ENCODE data around the gene RPRD1B.

The RPRD1B gene

GRCh38 chr20:38059832-38060231 lies 26.3 kb downstream of the RPRD1B start:
- peaks cover 35% of the 10 kb centered on the region for H3K4me1 ChIP-seq (ENCODE audit: low read length)
- TF ChIP-seq EZH2 (optimal IDR thresholded peaks at IDR 0.05; ENCODE audit: low read depth, low read length) (no peak), EZH2phosphoT487 (IDR thresholded peaks at IDR 0.05; ENCODE audit: low read length) (no peak), CTCF (IDR thresholded peaks at IDR 0.05; ENCODE audit: low read length) (no peak)
- H3K4me3 ChIP-seq (ENCODE audit: low read length) = no peak overlapping the region
- peaks cover 5% of the 10 kb centered on the region for H3F3A ChIP-seq (ENCODE audit: insufficient read depth, low read length)
- peak overlapping the region; percentile 70; the same call in 1 of the 2 replicates for H3K27ac ChIP-seq (ENCODE audit: low read length)
- H3K9me3 ChIP-seq (replicated peaks; ENCODE audit: insufficient read depth, low read length) = no peaks in the 10 kb centered on the region
- no peak overlapping the region for H2AFZ ChIP-seq (ENCODE audit: low read length)
- no peak overlapping the region for H3K4me2 ChIP-seq (ENCODE audit: low read depth, low read length)
- no peak overlapping the region for H3K9ac ChIP-seq (ENCODE audit: low read length)
- H3K27me3 ChIP-seq (replicated peaks; ENCODE audit: insufficient read depth, low read length) = no peaks in the 10 kb centered on the region
- H3K79me2 ChIP-seq (ENCODE audit: low read length) = peaks cover 74% of the 10 kb centered on the region
- peaks cover 11% of the 10 kb centered on the region for H3K36me3 ChIP-seq (replicated peaks; ENCODE audit: insufficient read depth, low read length)
- DNase-seq = no peak
- H3K9me2 ChIP-seq (replicated peaks; ENCODE audit: insufficient read depth, low read length) = no peaks in the 10 kb centered on the region
- H4K20me1 ChIP-seq (ENCODE audit: insufficient read depth, low read length) = no peaks in the 10 kb centered on the region

- H3K4me2 ChIP-seq (ENCODE audit: low read depth, low read length) = peak overlapping the region; percentile 74
These were observed 27.0 kb downstream of the RPRD1B start for GRCh38 chr20:38060536-38060935.

GRCh38 chr20:38061109-38061508 lies 27.6 kb downstream of the RPRD1B start:
- Histone ChIP-seq H3K4me2 (ENCODE audit: low read depth, low read length) (peak overlapping the region; percentile 74), H3K27me3 (replicated peaks; ENCODE audit: insufficient read depth, low read length) (no peaks in the 10 kb centered on the region), H3K9ac (ENCODE audit: low read length) (peak overlapping the region; percentile 23; the same call in 1 of the 2 replicates), H4K20me1 (ENCODE audit: insufficient read depth, low read length) (no peaks in the 10 kb centered on the region), H3K9me2 (replicated peaks; ENCODE audit: insufficient read depth, low read length) (no peaks in the 10 kb centered on the region), H3K4me1 (ENCODE audit: low read length) (peaks cover 35% of the 10 kb centered on the region), H2AFZ (ENCODE audit: low read length) (no peak overlapping the region), H3F3A (ENCODE audit: insufficient read depth, low read length) (peaks cover 5% of the 10 kb centered on the region), H3K9me3 (replicated peaks; ENCODE audit: insufficient read depth, low read length) (no peaks in the 10 kb centered on the region), H3K4me3 (ENCODE audit: low read length) (peak overlapping the region; percentile 26; the same call in 1 of the 2 replicates), H3K36me3 (replicated peaks; ENCODE audit: insufficient read depth, low read length) (peaks cover 12% of the 10 kb centered on the region), H3K27ac (ENCODE audit: low read length) (peak overlapping the region; percentile 70; the same call in 1 of the 2 replicates), H3K79me2 (ENCODE audit: low read length) (peaks cover 71% of the 10 kb centered on the region)
- no peak for TF ChIP-seq EZH2 (optimal IDR thresholded peaks at IDR 0.05; ENCODE audit: low read depth, low read length)
- no peak for TF ChIP-seq CTCF (IDR thresholded peaks at IDR 0.05; ENCODE audit: low read length)
- DNase-seq = peak; percentile 33

More at GRCh38 chr20:38060536-38060935, 27.0 kb downstream of the RPRD1B start:
- H3K9me2 ChIP-seq (replicated peaks; ENCODE audit: insufficient read depth, low read length) = no peaks in the 10 kb centered on the region
- DNase-seq = no peak
- H2AFZ ChIP-seq (ENCODE audit: low read length) = no peak overlapping the region
- H4K20me1 ChIP-seq (ENCODE audit: insufficient read depth, low read length) = no peaks in the 10 kb centered on the region
- no peaks in the 10 kb centered on the region for H3K9me3 ChIP-seq (replicated peaks; ENCODE audit: insufficient read depth, low read length)
- H3K79me2 ChIP-seq (ENCODE audit: low read length) = peaks cover 72% of the 10 kb centered on the region
- H3K27me3 ChIP-seq (replicated peaks; ENCODE audit: insufficient read depth, low read length) = no peaks in the 10 kb centered on the region
- peak overlapping the region; percentile 19; the same call in 1 of the 2 replicates for H3K4me3 ChIP-seq (ENCODE audit: low read length)
- peak overlapping the region; percentile 23; the same call in 1 of the 2 replicates for H3K9ac ChIP-seq (ENCODE audit: low read length)
- TF ChIP-seq EZH2 (optimal IDR thresholded peaks at IDR 0.05; ENCODE audit: low read depth, low read length) (no peak), CTCF (IDR thresholded peaks at IDR 0.05; ENCODE audit: low read length) (no peak), EZH2phosphoT487 (IDR thresholded peaks at IDR 0.05; ENCODE audit: low read length) (no peak)
- peaks cover 35% of the 10 kb centered on the region for H3K4me1 ChIP-seq (ENCODE audit: low read length)
- H3K27ac ChIP-seq (ENCODE audit: low read length) = peak overlapping the region; percentile 70; the same call in 1 of the 2 replicates
- peaks cover 11% of the 10 kb centered on the region for H3K36me3 ChIP-seq (replicated peaks; ENCODE audit: insufficient read depth, low read length)
- peaks cover 5% of the 10 kb centered on the region for H3F3A ChIP-seq (ENCODE audit: insufficient read depth, low read length)
